HCT116 (cell line): ENCODE results near the gene TOMM34.

Source experiments
- CEBPB ChIP-seq: IDR thresholded peaks from 2 replicates; pipeline ENCODE4 v1.6.1; 2012; ENCODE audit warnings: low read depth
- CTCF ChIP-seq, 3 experiments: fragments of 200-600 bp in 1 of 3; sonication (generic) in 1 of 3; IDR thresholded peaks in 2 of 3; conservative IDR thresholded peaks in 1 of 3; 2 replicates each; pipeline ENCODE4 v1.5.1; 2012 to 2017; ENCODE audit warnings: low read depth in 2 of 3, low read length in 2 of 3, antibody characterized with exemption in 1 of 3, borderline replicate concordance in 1 of 3, control low read depth in 1 of 3, mild to moderate bottlenecking in 1 of 3, mixed read lengths in 1 of 3, mixed run types in 1 of 3, moderate library complexity in 1 of 3; ENCODE audit not compliant: insufficient read depth in 1 of 3
- EGR1 ChIP-seq: IDR thresholded peaks from 2 replicates; pipeline ENCODE4 v1.6.1; 2012; ENCODE audit warnings: low read depth
- ELF1 ChIP-seq: IDR thresholded peaks from 2 replicates; pipeline ENCODE4 v1.6.1; 2012; ENCODE audit warnings: low read depth, borderline replicate concordance
- EZH2 ChIP-seq: fragments of 200-600 bp; sonication (generic); IDR thresholded peaks from 2 replicates; pipeline ENCODE4 v1.6.1; 2017; ENCODE audit warnings: antibody characterized with exemption, mixed run types
- EZH2phosphoT487 ChIP-seq: fragments of 200-600 bp; IDR thresholded peaks from 2 replicates; pipeline ENCODE4 v1.6.1; 2018; ENCODE audit warnings: antibody characterized with exemption, borderline replicate concordance
- JUND ChIP-seq: IDR thresholded peaks from 2 replicates; pipeline ENCODE4 v1.6.1; 2012
- MAX ChIP-seq: IDR thresholded peaks from 2 replicates; pipeline ENCODE4 v1.6.1; 2012
- POLR2A ChIP-seq: IDR thresholded peaks from 2 replicates; pipeline ENCODE4 v1.7.0; 2011; ENCODE audit warnings: borderline replicate concordance; ENCODE audit not compliant: insufficient read depth, insufficient read length; ENCODE audit errors: extremely low read depth
- POLR2AphosphoS5 ChIP-seq: IDR thresholded peaks from 2 replicates; pipeline ENCODE4 v1.6.1; 2011; ENCODE audit warnings: mild to moderate bottlenecking, low read depth, low read length, moderate library complexity
- RAD21 ChIP-seq: IDR thresholded peaks from 2 replicates; pipeline ENCODE4 v1.6.1; 2012; ENCODE audit warnings: low read depth, mild to moderate bottlenecking
- TCF7L2 ChIP-seq: IDR thresholded peaks from 2 replicates; pipeline ENCODE4 v1.7.0; 2011; ENCODE audit warnings: borderline replicate concordance, inconsistent platforms; ENCODE audit not compliant: insufficient read depth, insufficient read length; ENCODE audit errors: extremely low read depth
- ZFX ChIP-seq: fragments of 450-650 bp; IDR thresholded peaks from 2 replicates; pipeline ENCODE4 v1.6.1; 2017

DNA sequence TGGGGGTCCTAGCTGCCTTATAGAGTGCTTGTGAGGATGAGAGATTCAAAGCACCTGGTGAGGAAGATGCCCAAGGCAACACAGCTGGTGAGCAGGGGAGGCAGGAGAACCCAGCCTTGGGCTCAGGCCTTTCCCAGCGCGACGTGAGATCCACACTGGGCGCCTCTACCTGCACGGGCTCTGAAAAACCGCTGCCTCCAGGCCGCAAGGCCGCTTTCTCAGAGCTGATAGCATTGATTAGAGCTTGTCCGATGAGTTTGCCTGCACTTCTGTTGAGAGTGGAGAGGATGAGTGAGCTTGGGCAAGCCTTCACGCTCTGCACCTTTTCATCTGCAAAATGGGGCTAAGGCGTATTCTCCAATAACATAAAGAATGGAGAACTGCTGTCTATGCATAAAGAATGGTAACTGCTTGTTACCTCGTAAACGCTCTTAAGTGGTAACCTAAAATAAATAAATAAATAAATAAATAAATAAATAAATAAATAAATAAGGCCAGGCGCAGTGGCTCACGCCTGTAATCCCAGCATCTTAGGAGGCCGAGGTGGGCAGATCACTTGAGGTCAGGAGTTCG lies 49.4 kb downstream of the TOMM34 start:
- TF ChIP-seq POLR2AphosphoS5 (no peak), EZH2phosphoT487 (no peak), ZFX (peak; percentile 16; the same call in 1 of the 2 replicates), TCF7L2 (no peak), MAX (no peak), CEBPB (no peak), EGR1 (no peak), CTCF (IDR thresholded peaks at IDR 0.05 in 2 of 3, conservative IDR thresholded peaks at IDR 0.05 in 1 of 3; ENCODE audit: borderline replicate concordance in 1 of 3, insufficient read depth in 1 of 3, low read depth in 2 of 3, low read length in 2 of 3) (no peak), POLR2A (no peak), JUND (no peak), ELF1 (no peak), RAD21 (no peak), EZH2 (no peak)
